Adrenal gland (tissue), 12 donors: ENCODE data around the gene UPK1A. TPM values are rescaled to one million over a fixed set of nuclear protein-coding genes. Genes with fewer than 3 reads are reported as not detected.
A peak's percentile ranks its signal among the peaks of the same experiment; 100 is the strongest.

Source experiments
- DNase-seq, 7 donors: peaks; one replicate each; pipeline ENCODE4 v3.0.0-alpha.2; 2019 to 2020
- H3K27ac ChIP-seq, 5 donors: fragments of 200-600 bp; sonication (generic) in 4 of 5; 1 replicate in 3 of 5; 2 replicates in 2 of 5; pipeline versions ENCODE4 v1.5.1 to v1.8.0; 2016 to 2020; ENCODE audit warnings: mild to moderate bottlenecking in 1 of 5
- H3K27me3 ChIP-seq: fragments of 200-600 bp; 2 replicates; pipeline ENCODE4 v1.8.0; 2021
- H3K36me3 ChIP-seq, 2 donors: fragments of 200-600 bp; replicated peaks in 1 of 2; 1 replicate in 1 of 2; 2 replicates in 1 of 2; pipeline versions ENCODE4 v1.5.1 to v1.8.0; 2018 to 2022
- H3K4me1 ChIP-seq, 2 donors: fragments of 200-600 bp; replicated peaks in 1 of 2; 1 replicate in 1 of 2; 2 replicates in 1 of 2; pipeline versions ENCODE4 v1.5.1 to v1.8.0; 2018 to 2021
- H3K4me3 ChIP-seq, 4 donors: fragments of 200-600 bp; sonication (generic) in 3 of 4; one replicate each; pipeline ENCODE4 v1.5.1; 2016 to 2018
- H3K9me3 ChIP-seq, 3 donors: fragments of 200-600 bp; sonication (generic) in 1 of 3; replicated peaks in 1 of 3; 1 replicate in 2 of 3; 2 replicates in 1 of 3; pipeline versions ENCODE4 v1.5.1 to v1.8.0; 2016 to 2021
- POLR2A ChIP-seq, 2 donors: fragments of 450-650 bp; IDR thresholded peaks; one replicate each; pipeline ENCODE4 v1.6.1; 2017; ENCODE audit warnings: antibody characterized with exemption in 2 of 2, mild to moderate bottlenecking in 2 of 2, moderate library complexity in 1 of 2
- WGBS, 4 donors: extraction: QIAGEN DNeasy Blood & Tissue Kit in 2 of 4; methylation state at CpG; one replicate each; pipeline versions ENCODE4 v1.1.5 to v1.1.7; 2013 to 2017; 5-methylcytosine and 5-hydroxymethylcytosine counted together
- intact Hi-C, 2 donors: fragments of 100-400 bp; cut with DNase I; formaldehyde crosslinking; loops; one replicate each; pipeline versions ENCODE4 v1.14.1 to v1.15.0; 2022 to 2023
- polyA plus RNA-seq, 3 donors: library from polyadenylated mRNA; stranded (reverse); fragments of 200-250 nt in 2 of 3; fragments of 350-450 nt in 1 of 3; fragmentation: Illumina TruSeq in 1 of 3; extraction: RNeasy Lipid Tissue Mini Kit (QIAGEN cat#74804) in 1 of 3; gene quantifications; one replicate each; pipeline ENCODE4 v1.2.3, GENCODE V29; 2013 to 2014
- total RNA-seq, 9 donors: library from RNA; depleted of rRNA in 4 of 9; stranded (reverse); fragments of >200 nt in 4 of 9; fragments of 120-200 nt in 1 of 9; fragmentation: NEBNext Ultra II Directional in 1 of 9; extraction: Animal tissue kit (Norgen Biotek cat#: 25700) in 1 of 9; gene quantifications; one replicate each; pipeline versions ENCODE4 v1.1.0 to v1.2.4, GENCODE V29; 2013 to 2023
- TF ChIP-seq, protein P1 (sequence below), 6 experiments: fragments of 450-650 bp in 4 of 6; fragments of 200-600 bp in 2 of 6; sonication (generic) in 1 of 6; IDR thresholded peaks; 1 replicate in 5 of 6; 2 replicates in 1 of 6; pipeline versions ENCODE4 v1.5.1 to v1.8.0; 2016 to 2021; ENCODE audit warnings: antibody characterized with exemption in 6 of 6, mild to moderate bottlenecking in 2 of 6, moderate library complexity in 1 of 6
- donor health status: healthy with polysubstance abuse.
- donor health status: Bipolar disorder and iron deficiency.
- donor health status: DM: yes; HTN: yes; CAD: no.
- donor health status: DM: no; HTN: no; CAD: no.
- donor health status: DM: no; HTN: no; CAD: no.
- donor health status: DM: yes; HTN: yes; CAD: no.

The UPK1A gene
- total and polyA plus RNA-seq, 12 donors: 1.2 TPM; not detected in 11

DNA sequence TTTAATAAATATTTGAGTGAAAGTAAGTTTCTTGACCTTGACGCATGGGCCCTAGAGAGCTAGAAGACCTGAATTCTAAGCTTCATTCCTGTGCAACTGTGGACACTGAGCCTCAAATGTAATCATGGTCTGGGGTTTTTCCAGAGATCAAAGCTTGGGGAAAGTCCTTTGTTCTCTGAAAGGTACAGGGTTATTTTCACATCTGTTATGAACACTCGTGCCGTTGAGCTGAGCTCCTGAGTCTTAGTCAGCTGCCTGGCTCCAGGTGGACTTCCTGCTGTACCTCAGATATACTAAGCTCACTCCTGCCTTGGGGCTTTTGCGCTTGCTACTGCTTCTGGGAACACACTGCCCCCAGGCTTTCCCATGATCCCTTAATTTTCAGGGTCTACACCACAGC lies 30.5 kb downstream of the UPK1A start:
- intact Hi-C loops: loop anchor here in 1 of 2 donors (10.0 kb wide), 1 partner anchor 238 kb away; the partner anchor contains the start of gene LRFN3
- whole genome bisulfite sequencing, 4 donors: 53 to 70% (median 67%) methylated on average over 4 of the region's 4 CpGs

DNA sequence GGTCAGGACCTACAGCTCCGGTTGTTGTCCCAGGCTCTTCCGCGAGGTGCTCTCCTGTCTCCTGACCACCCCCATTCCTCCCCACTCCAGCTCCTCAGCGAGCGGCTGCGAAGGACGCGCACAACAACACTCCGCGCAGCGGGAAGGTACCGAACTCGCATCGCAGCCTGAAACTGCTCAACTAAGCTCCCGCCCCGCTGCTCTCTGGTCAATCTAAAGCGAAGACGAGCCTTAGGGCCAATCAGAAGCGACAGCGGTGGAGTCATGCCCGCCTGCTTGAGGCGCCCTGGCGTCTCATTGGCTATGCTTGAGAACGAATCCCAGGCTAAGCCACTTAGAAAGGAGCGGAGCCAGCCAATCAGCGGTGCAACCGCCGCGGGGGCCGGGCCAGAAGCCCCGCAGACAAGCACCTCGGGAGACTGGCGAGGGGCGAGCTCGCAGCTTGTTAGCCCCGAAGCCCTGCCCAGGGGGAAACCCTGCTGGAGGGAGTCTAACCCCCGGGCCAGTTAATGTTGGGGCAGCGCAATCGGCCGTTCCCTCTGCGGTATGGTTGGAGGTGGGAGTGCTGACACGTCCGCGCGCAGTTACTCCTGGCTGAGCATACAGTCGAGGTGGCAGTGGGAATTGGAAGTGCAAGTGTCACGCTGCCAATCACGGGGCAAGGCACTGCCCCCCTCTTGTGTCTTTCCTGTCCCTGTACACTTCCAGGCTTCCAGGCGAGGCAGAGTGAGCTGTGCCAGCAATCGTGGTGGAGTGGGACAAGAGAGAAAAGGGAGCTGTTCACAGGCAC lies 36.1 kb downstream of the UPK1A start:
- no peaks in the 10 kb centered on the region for H3K27me3 ChIP-seq
- 0 to 2% (median 1%) methylated on average over 26 to 50 of the region's 50 CpGs for WGBS, 4 donors
- H3K36me3 ChIP-seq: no peaks in the 10 kb centered on the region
- peak; percentile 91 to 98 (median 95) for DNase-seq
- H3K4me1 ChIP-seq: peaks cover 0 to 9% of the 10 kb centered on the region in 2 donors
- no peaks in the 10 kb centered on the region for H3K9me3 ChIP-seq
- peak overlapping the region in 2 of 4 donors; percentile 24 to 64 for H3K4me3 ChIP-seq
- H3K27ac ChIP-seq: no peak overlapping the region
- intact Hi-C loops: loop anchor here in 1 of 2 donors (10.0 kb wide), 1 partner anchor 112 kb away; the partner anchor contains the start of gene PRODH2
- TF ChIP-seq, protein P1, sequence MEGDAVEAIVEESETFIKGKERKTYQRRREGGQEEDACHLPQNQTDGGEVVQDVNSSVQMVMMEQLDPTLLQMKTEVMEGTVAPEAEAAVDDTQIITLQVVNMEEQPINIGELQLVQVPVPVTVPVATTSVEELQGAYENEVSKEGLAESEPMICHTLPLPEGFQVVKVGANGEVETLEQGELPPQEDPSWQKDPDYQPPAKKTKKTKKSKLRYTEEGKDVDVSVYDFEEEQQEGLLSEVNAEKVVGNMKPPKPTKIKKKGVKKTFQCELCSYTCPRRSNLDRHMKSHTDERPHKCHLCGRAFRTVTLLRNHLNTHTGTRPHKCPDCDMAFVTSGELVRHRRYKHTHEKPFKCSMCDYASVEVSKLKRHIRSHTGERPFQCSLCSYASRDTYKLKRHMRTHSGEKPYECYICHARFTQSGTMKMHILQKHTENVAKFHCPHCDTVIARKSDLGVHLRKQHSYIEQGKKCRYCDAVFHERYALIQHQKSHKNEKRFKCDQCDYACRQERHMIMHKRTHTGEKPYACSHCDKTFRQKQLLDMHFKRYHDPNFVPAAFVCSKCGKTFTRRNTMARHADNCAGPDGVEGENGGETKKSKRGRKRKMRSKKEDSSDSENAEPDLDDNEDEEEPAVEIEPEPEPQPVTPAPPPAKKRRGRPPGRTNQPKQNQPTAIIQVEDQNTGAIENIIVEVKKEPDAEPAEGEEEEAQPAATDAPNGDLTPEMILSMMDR (IDR thresholded peaks at IDR 0.05): no peak
- TF ChIP-seq POLR2A (IDR thresholded peaks at IDR 0.05): no peak

More for the DNA sequence above, 30.5 kb downstream of the UPK1A start:
- no peak for TF ChIP-seq POLR2A (IDR thresholded peaks at IDR 0.05)
- TF ChIP-seq, protein P1 (IDR thresholded peaks at IDR 0.05): no peak
- Histone ChIP-seq H3K4me1 (peaks cover 0 to under 1% of the 10 kb centered on the region in 2 donors), H3K9me3 (no peaks in the 10 kb centered on the region), H3K4me3 (no peak overlapping the region), H3K27me3 (no peaks in the 10 kb centered on the region), H3K27ac (no peak overlapping the region), H3K36me3 (no peaks in the 10 kb centered on the region)
- DNase-seq: no peak

DNA sequence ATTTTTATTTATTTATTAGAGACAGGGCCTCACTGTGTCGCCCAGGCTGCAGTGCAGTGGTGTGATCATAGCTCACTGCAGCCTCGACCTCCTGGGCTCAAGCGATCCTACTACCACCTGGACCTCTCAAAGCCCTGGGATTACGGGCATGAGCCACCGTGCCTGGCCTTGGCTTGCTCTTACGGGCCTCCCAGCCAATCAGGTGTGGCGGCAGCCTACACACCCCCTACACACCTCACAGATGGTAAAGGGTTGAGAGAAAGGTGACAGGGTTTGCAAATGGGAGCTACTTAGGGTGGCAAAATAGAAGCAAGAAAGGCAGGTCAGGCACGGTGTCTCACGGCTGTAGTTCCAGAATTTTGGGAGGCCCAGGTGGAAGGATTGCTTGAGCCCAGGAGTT lies 37.0 kb downstream of the UPK1A start:
- Histone ChIP-seq H3K9me3 (no peaks in the 10 kb centered on the region), H3K36me3 (no peaks in the 10 kb centered on the region), H3K27me3 (no peaks in the 10 kb centered on the region), H3K4me3 (no peak overlapping the region), H3K27ac (no peak overlapping the region), H3K4me1 (peaks cover 0 to 9% of the 10 kb centered on the region in 2 donors)
- no peak for DNase-seq
- no peak for TF ChIP-seq POLR2A (IDR thresholded peaks at IDR 0.05)
- TF ChIP-seq, protein P1 (IDR thresholded peaks at IDR 0.05): no peak
- intact Hi-C loops: loop anchor here in 1 of 2 donors (10.0 kb wide), 1 partner anchor 111 kb away; the partner anchor contains the start of gene PRODH2
- 41 to 52% (median 49%) methylated on average over 9 of the region's 9 CpGs for WGBS, 4 donors

DNA sequence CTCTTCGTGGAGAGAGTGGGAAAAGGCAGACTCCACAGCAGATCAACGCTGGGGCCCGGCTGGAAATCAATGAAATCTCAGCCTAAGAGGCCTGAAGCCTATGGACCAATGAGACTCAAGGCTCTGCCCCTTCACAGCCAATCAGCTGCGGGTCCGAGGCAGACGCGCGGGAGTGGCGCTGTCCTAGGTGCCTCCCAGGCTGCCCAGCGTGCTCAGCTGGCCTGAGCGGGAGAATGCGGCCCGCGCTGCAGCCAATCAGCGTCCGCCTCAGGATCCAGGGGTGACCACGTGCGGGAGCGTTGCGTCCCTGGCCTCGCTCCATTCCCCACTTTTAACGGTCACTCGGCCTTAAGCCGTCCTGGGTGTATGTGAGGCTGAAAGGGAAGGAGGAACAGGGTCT lies 37.9 kb downstream of the UPK1A start, which contains the start of gene ZBTB32:
TSS of gene ZBTB32 (plus strand) at position 341 of the 400 bp plus-strand sequence. CDS start 10,069 bp downstream, outside the sequence.
- H3K4me1 ChIP-seq: peaks cover 0 to 9% of the 10 kb centered on the region in 2 donors
- peak in 3 of 7 donors; percentile 54 to 70 (median 55) for DNase-seq
- WGBS, 4 donors: 22 to 35% (median 23%) methylated on average over 5 to 24 of the region's 24 CpGs
- H3K4me3 ChIP-seq: no peak within 1 kb of the TSS
- no peaks in the 10 kb centered on the region for H3K36me3 ChIP-seq
- no peak within 1 kb of the TSS for H3K27ac ChIP-seq
- H3K27me3 ChIP-seq: no peaks in the 10 kb centered on the region
- no peak for TF ChIP-seq POLR2A (IDR thresholded peaks at IDR 0.05)
- TF ChIP-seq, protein P1 (IDR thresholded peaks at IDR 0.05): no peak
- intact Hi-C loops: loop anchor here in 1 of 2 donors (10.0 kb wide), 1 partner anchor 111 kb away; the partner anchor contains the start of gene PRODH2
- no peaks in the 10 kb centered on the region for H3K9me3 ChIP-seq
